ENCODE results near the gene CNNM4. TPM values are rescaled to one million over a fixed set of nuclear protein-coding genes. Genes with fewer than 3 reads are reported as not detected.

Gene CNNM4
- polyA plus RNA-seq, 2 of the 4 experiments (the other 2 are of a cell fraction), result 8.8 to 11.2 TPM

DNA sequence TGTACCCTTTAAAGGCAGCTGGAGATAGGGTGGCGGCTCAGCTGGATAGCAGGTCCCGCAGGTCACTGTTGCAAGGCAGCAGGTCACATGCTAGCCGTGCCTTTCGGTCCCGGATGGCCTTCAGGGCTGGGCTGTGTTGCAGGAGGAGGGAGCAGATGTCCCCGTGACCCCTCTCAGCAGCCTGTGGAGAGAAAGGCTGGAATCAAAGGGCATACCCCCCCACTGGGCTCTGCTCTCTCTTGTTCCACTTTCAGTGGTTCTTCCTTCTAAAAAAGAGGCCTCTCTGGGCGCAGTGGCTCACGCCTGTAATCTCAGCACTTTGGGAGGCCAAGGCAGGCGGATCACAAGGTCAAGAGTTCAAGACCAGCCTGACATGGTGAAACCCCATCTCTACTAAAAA, 87.6 kb downstream of the CNNM4 start:
- 90% methylated on average over 8 of the region's 9 CpGs for WGBS (ENCODE audit: missing lambda C conversion rate)
- Histone ChIP-seq H3K4me3 (no peak overlapping the region), H3K4me1 (no peaks in the 10 kb centered on the region), H3K27ac (no peak overlapping the region), H3K9me3 (no peaks in the 10 kb centered on the region), H3K4me2 (no peak overlapping the region)
- CTCF ChIA-PET, result interaction anchor here (1.2 to 3.7 kb wide), 3 partner anchors 8 to 103 kb away, joined by 4 to 25 read pairs (median 4); partner anchors contain the start of gene ANKRD39
- no peak for DNase-seq (ENCODE audit: low read depth in 1 of 2, low spot score in 1 of 2)
- no peak for FAIRE-seq
- TF ChIP-seq FOSL2 (IDR thresholded peaks at IDR 0.05) (no peak), FOSL2 (CRISPR knock-in tag; IDR thresholded peaks at IDR 0.05) (no peak), EP300 (IDR thresholded peaks at IDR 0.05) (no peak), TFCP2L1 (CRISPR knock-in tag; IDR thresholded peaks at IDR 0.05) (no peak), EHF (CRISPR knock-in tag; IDR thresholded peaks at IDR 0.05) (no peak), POLR2A (IDR thresholded peaks at IDR 0.05; ENCODE audit: low read length) (no peak), MYC (IDR thresholded peaks at IDR 0.05; ENCODE audit: borderline replicate concordance, low read length) (no peak), PHF8 (IDR thresholded peaks at IDR 0.05; ENCODE audit: borderline replicate concordance, low read depth) (no peak), CEBPB (IDR thresholded peaks at IDR 0.05) (no peak), HOXB13 (CRISPR knock-in tag; IDR thresholded peaks at IDR 0.05; ENCODE audit: low read depth) (no peak), KDM1A (IDR thresholded peaks at IDR 0.05; ENCODE audit: low read depth) (no peak), TP53 (CRISPR knock-in tag; IDR thresholded peaks at IDR 0.05) (no peak), KDM5A (IDR thresholded peaks at IDR 0.05) (no peak)
- TF ChIP-seq, protein P1, sequence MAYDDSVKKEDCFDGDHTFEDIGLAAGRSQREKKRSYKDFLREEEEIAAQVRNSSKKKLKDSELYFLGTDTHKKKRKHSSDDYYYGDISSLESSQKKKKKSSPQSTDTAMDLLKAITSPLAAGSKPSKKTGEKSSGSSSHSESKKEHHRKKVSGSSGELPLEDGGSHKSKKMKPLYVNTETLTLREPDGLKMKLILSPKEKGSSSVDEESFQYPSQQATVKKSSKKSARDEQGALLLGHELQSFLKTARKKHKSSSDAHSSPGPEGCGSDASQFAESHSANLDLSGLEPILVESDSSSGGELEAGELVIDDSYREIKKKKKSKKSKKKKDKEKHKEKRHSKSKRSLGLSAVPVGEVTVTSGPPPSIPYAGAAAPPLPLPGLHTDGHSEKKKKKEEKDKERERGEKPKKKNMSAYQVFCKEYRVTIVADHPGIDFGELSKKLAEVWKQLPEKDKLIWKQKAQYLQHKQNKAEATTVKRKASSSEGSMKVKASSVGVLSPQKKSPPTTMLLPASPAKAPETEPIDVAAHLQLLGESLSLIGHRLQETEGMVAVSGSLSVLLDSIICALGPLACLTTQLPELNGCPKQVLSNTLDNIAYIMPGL (CRISPR knock-in tag; IDR thresholded peaks at IDR 0.05; ENCODE audit: borderline replicate concordance), result no peak
- TF ChIP-seq, protein P2, sequence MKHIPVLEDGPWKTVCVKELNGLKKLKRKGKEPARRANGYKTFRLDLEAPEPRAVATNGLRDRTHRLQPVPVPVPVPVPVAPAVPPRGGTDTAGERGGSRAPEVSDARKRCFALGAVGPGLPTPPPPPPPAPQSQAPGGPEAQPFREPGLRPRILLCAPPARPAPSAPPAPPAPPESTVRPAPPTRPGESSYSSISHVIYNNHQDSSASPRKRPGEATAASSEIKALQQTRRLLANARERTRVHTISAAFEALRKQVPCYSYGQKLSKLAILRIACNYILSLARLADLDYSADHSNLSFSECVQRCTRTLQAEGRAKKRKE (CRISPR knock-in tag; IDR thresholded peaks at IDR 0.05; ENCODE audit: low read depth), result no peak
- TF ChIP-seq, protein P3, sequence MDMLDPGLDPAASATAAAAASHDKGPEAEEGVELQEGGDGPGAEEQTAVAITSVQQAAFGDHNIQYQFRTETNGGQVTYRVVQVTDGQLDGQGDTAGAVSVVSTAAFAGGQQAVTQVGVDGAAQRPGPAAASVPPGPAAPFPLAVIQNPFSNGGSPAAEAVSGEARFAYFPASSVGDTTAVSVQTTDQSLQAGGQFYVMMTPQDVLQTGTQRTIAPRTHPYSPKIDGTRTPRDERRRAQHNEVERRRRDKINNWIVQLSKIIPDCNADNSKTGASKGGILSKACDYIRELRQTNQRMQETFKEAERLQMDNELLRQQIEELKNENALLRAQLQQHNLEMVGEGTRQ (IDR thresholded peaks at IDR 0.05), result no peak
- TF ChIP-seq, protein P4, sequence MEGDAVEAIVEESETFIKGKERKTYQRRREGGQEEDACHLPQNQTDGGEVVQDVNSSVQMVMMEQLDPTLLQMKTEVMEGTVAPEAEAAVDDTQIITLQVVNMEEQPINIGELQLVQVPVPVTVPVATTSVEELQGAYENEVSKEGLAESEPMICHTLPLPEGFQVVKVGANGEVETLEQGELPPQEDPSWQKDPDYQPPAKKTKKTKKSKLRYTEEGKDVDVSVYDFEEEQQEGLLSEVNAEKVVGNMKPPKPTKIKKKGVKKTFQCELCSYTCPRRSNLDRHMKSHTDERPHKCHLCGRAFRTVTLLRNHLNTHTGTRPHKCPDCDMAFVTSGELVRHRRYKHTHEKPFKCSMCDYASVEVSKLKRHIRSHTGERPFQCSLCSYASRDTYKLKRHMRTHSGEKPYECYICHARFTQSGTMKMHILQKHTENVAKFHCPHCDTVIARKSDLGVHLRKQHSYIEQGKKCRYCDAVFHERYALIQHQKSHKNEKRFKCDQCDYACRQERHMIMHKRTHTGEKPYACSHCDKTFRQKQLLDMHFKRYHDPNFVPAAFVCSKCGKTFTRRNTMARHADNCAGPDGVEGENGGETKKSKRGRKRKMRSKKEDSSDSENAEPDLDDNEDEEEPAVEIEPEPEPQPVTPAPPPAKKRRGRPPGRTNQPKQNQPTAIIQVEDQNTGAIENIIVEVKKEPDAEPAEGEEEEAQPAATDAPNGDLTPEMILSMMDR (IDR thresholded peaks at IDR 0.05), result no peak
- TF ChIP-seq, protein P5, sequence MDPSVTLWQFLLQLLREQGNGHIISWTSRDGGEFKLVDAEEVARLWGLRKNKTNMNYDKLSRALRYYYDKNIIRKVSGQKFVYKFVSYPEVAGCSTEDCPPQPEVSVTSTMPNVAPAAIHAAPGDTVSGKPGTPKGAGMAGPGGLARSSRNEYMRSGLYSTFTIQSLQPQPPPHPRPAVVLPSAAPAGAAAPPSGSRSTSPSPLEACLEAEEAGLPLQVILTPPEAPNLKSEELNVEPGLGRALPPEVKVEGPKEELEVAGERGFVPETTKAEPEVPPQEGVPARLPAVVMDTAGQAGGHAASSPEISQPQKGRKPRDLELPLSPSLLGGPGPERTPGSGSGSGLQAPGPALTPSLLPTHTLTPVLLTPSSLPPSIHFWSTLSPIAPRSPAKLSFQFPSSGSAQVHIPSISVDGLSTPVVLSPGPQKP (IDR thresholded peaks at IDR 0.05; ENCODE audit: low read depth, low read length), result no peak
- no peak for ATAC-seq
- POLR2A ChIA-PET, result no interaction called here

DNA sequence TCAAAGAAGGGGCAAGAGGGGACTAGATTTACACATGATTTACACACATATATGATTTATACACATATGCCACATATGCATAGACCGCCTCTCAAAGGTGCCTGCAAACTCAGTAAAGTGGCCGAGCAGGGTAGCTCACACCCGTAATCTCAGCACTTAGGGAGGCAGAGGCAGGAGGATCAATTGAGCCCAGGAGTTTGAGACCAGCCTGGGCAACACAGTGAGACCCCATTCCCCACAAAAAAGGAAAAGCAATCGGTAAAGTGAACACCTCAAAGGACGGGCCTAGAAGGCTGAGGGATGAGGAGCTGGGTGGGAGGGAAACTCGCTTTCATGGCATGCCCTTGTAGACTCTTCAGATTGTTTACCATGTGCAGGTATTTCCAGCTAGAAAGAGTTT, 92.0 kb downstream of the CNNM4 start:
- ChIA-PET POLR2A (no interaction called here), CTCF (interaction anchor here (1.2 to 2.8 kb wide), 4 partner anchors 10 to 260 kb away, joined by 3 to 13 read pairs (median 6); partner anchors contain the start of gene ANKRD36)
- Histone ChIP-seq H3K27ac (no peak overlapping the region), H3K4me2 (no peak overlapping the region), H3K9me3 (no peaks in the 10 kb centered on the region), H3K4me1 (peaks cover 6% of the 10 kb centered on the region; the same call in 2 of the 3 replicates), H3K4me3 (no peak overlapping the region)
- ATAC-seq (no peak), DNase-seq (ENCODE audit: low read depth in 1 of 2, low spot score in 1 of 2) (no peak), FAIRE-seq (no peak)
- TF ChIP-seq HOXA7 (CRISPR knock-in tag; IDR thresholded peaks at IDR 0.05), result no peak
- TF ChIP-seq, protein P6, sequence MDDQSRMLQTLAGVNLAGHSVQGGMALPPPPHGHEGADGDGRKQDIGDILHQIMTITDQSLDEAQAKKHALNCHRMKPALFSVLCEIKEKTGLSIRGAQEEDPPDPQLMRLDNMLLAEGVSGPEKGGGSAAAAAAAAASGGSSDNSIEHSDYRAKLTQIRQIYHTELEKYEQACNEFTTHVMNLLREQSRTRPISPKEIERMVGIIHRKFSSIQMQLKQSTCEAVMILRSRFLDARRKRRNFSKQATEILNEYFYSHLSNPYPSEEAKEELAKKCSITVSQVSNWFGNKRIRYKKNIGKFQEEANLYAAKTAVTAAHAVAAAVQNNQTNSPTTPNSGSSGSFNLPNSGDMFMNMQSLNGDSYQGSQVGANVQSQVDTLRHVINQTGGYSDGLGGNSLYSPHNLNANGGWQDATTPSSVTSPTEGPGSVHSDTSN (IDR thresholded peaks at IDR 0.05), result no peak
- no peak for TF ChIP-seq ZFP36 (IDR thresholded peaks at IDR 0.05; ENCODE audit: borderline replicate concordance, partially characterized antibody)
- no peak for TF ChIP-seq EHF (CRISPR knock-in tag; IDR thresholded peaks at IDR 0.05)
- no peak for TF ChIP-seq GATA3 (IDR thresholded peaks at IDR 0.05; ENCODE audit: borderline replicate concordance)
- no peak for TF ChIP-seq MAZ (IDR thresholded peaks at IDR 0.05; ENCODE audit: borderline replicate concordance, low read depth, low read length)
- TF ChIP-seq ESRRA (IDR thresholded peaks at IDR 0.05; ENCODE audit: borderline replicate concordance, low read length), result no peak
- no peak for TF ChIP-seq HEYL (CRISPR knock-in tag; IDR thresholded peaks at IDR 0.05)
- TF ChIP-seq NR3C1 (IDR thresholded peaks at IDR 0.05), result no peak
- TF ChIP-seq, protein P2 (CRISPR knock-in tag; IDR thresholded peaks at IDR 0.05; ENCODE audit: low read depth), result no peak
- no peak for TF ChIP-seq FOSL2 (IDR thresholded peaks at IDR 0.05)
- TF ChIP-seq FOSL2 (CRISPR knock-in tag; IDR thresholded peaks at IDR 0.05), result no peak
- TF ChIP-seq BHLHE40 (IDR thresholded peaks at IDR 0.05; ENCODE audit: low read depth, low read length), result no peak
- TF ChIP-seq, protein P7, sequence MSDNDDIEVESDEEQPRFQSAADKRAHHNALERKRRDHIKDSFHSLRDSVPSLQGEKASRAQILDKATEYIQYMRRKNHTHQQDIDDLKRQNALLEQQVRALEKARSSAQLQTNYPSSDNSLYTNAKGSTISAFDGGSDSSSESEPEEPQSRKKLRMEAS (IDR thresholded peaks at IDR 0.05), result no peak
- TF ChIP-seq MAFK (IDR thresholded peaks at IDR 0.05; ENCODE audit: partially characterized antibody), result no peak
- no peak for TF ChIP-seq RCOR1 (IDR thresholded peaks at IDR 0.05; ENCODE audit: low read depth, low read length)
- whole genome bisulfite sequencing (ENCODE audit: missing lambda C conversion rate), result 92% methylated on average over 6 of the region's 6 CpGs

All from A549 (cell line).